Keratinocyte (primary cell): ENCODE measurements around the gene SLC39A11.

ENCODE experiments used
- CTCF ChIP-seq, 3 experiments: IDR thresholded peaks in 1 of 3; conservative IDR thresholded peaks in 1 of 3; optimal IDR thresholded peaks in 1 of 3; 2 replicates in 2 of 3; 3 replicates in 1 of 3; pipeline versions ENCODE3 to v1.5.1; 2011; ENCODE audit warnings: low read length in 3 of 3, mild to moderate bottlenecking in 3 of 3, moderate library complexity in 2 of 3, control low read depth in 1 of 3, inconsistent platforms in 1 of 3; ENCODE audit not compliant: insufficient read depth in 2 of 3; ENCODE audit errors: extremely low read depth in 1 of 3
- EZH2 ChIP-seq: IDR thresholded peaks from one replicate; pipeline ENCODE4 v1.6.1; 2012; ENCODE audit warnings: inconsistent platforms, mild to moderate bottlenecking, low read length, moderate library complexity

GRCh38 chr17:73010414-73010813, 82.1 kb downstream of the SLC39A11 start:
- TF ChIP-seq EZH2 (no peak), CTCF (optimal IDR thresholded peaks at IDR 0.05 in 1 of 3, IDR thresholded peaks at IDR 0.05 in 1 of 3, conservative IDR thresholded peaks at IDR 0.05 in 1 of 3; ENCODE audit: extremely low read depth in 1 of 3, insufficient read depth in 2 of 3, low read length in 3 of 3) (no peak)
